Measurements from ENCODE around the gene RNF180.

GRCh38 chr5:64180661-64181343 lies 15.2 kb downstream of the RNF180 start:
- TF ChIP-seq CTCF (IDR thresholded peaks at IDR 0.05): no peak
- no peak for TF ChIP-seq POLR2AphosphoS5 (IDR thresholded peaks at IDR 0.05; ENCODE audit: low read depth, low read length)
- no peak for TF ChIP-seq TCF7L2 (IDR thresholded peaks at IDR 0.05; ENCODE audit: low read depth, low read length)

Measured in Panc1 (cell line).